ENCODE results near the gene PMEPA1. TPM values are rescaled to one million over a fixed set of nuclear protein-coding genes. Genes with fewer than 3 reads are reported as not detected.

The PMEPA1 gene
- polyA plus RNA-seq, 2 of the 4 experiments (the other 2 are of a cell fraction): 131 to 147 TPM

DNA sequence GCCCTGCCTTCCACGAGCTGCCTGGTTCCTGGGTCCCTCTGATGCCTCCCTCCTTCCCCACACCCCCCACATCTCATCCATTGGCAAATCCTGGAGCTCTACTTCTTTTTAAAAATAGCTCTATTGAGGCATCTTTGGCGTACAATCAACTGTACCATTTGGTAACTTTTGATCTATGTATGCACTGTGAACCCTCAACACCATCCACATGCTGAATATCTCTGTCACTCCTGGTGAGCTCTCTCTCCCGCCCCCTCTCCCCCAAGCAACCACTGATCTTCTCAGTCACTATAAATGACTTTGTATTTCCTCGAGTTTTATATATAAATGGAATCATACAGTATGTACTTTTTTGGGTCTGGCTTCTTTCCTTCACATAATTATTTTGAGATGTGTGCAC is 22.4 kb upstream of the PMEPA1 start:
- TF ChIP-seq NFE2L2 (conservative IDR thresholded peaks at IDR 0.05; ENCODE audit: low read length) (no peak), NR3C1 (IDR thresholded peaks at IDR 0.05) (no peak)
- ChIA-PET CTCF (interaction anchor here (2.2 kb wide), 1 partner anchor 12 kb away, joined by 7 read pairs; no protein-coding TSS in a partner anchor), POLR2A (no interaction called here)
- Histone ChIP-seq H3K4me3 (no peak overlapping the region), H3K4me2 (no peak overlapping the region), H3K9me3 (no peaks in the 10 kb centered on the region), H3K27ac (peak overlapping the region in 1 of 2 experiments; percentile 55; a peak in 2 of 6 replicates), H3K4me1 (peaks cover 10% of the 10 kb centered on the region; the same call in 2 of the 3 replicates)
- ATAC-seq (no peak), DNase-seq (ENCODE audit: low read depth in 1 of 2, low spot score in 1 of 2) (no peak), FAIRE-seq (no peak)
- WGBS (ENCODE audit: missing lambda C conversion rate): 56% methylated on average over 4 of the region's 4 CpGs

DNA sequence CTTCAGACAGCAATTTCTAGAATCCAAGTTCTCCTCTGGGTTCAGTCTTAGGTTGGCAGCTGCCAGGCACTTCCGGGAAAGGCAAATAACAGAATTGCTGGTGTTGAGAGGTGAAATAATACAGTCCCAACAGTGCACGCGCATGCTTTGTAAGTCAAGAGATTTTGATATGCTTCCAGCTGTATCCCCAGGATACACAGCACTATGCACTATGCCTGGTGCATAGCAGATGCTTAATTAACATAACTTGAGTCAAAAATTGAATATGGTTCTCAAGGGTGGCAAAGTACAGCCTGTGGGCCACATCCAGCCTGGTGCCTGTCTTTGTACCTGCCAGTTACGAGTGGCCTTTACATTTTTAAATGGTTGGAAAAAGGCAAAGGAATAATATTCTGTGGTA is 18.9 kb upstream of the PMEPA1 start:
- Histone ChIP-seq H3K27ac (peak overlapping the region in 1 of 2 experiments; percentile 60; a peak in 3 of 6 replicates), H3K4me1 (0 out of 3 replicates have a peak, but pooled peaks cover 3% of the 10 kb centered on the region), H3K4me2 (no peak overlapping the region), H3K4me3 (no peak overlapping the region), H3K9me3 (no peaks in the 10 kb centered on the region)
- ChIA-PET CTCF (interaction anchor here (1.0 to 2.2 kb wide), 2 partner anchors 12 kb away, joined by 3 to 9 read pairs; no protein-coding TSS in a partner anchor), POLR2A (no interaction called here)
- DNase-seq (ENCODE audit: low read depth in 1 of 2, low spot score in 1 of 2) (no peak), FAIRE-seq (no peak), ATAC-seq (no peak)
- TF ChIP-seq NFE2L2 (conservative IDR thresholded peaks at IDR 0.05; ENCODE audit: low read length) (no peak), ZNF302 (CRISPR knock-in tag; IDR thresholded peaks at IDR 0.05) (no peak), CEBPB (IDR thresholded peaks at IDR 0.05) (no peak), HOXB13 (CRISPR knock-in tag; IDR thresholded peaks at IDR 0.05; ENCODE audit: low read depth) (no peak), HOXB5 (CRISPR knock-in tag; IDR thresholded peaks at IDR 0.05) (no peak), KDM5A (IDR thresholded peaks at IDR 0.05) (no peak), POLR2A (IDR thresholded peaks at IDR 0.05; ENCODE audit: low read length) (no peak), RARB (CRISPR knock-in tag; IDR thresholded peaks at IDR 0.05) (no peak), NPAS2 (CRISPR knock-in tag; IDR thresholded peaks at IDR 0.05; ENCODE audit: borderline replicate concordance) (no peak)
- TF ChIP-seq, protein P1, sequence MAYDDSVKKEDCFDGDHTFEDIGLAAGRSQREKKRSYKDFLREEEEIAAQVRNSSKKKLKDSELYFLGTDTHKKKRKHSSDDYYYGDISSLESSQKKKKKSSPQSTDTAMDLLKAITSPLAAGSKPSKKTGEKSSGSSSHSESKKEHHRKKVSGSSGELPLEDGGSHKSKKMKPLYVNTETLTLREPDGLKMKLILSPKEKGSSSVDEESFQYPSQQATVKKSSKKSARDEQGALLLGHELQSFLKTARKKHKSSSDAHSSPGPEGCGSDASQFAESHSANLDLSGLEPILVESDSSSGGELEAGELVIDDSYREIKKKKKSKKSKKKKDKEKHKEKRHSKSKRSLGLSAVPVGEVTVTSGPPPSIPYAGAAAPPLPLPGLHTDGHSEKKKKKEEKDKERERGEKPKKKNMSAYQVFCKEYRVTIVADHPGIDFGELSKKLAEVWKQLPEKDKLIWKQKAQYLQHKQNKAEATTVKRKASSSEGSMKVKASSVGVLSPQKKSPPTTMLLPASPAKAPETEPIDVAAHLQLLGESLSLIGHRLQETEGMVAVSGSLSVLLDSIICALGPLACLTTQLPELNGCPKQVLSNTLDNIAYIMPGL (CRISPR knock-in tag; IDR thresholded peaks at IDR 0.05; ENCODE audit: borderline replicate concordance): no peak
- WGBS (ENCODE audit: missing lambda C conversion rate): 91% methylated on average over 4 of the region's 4 CpGs

DNA sequence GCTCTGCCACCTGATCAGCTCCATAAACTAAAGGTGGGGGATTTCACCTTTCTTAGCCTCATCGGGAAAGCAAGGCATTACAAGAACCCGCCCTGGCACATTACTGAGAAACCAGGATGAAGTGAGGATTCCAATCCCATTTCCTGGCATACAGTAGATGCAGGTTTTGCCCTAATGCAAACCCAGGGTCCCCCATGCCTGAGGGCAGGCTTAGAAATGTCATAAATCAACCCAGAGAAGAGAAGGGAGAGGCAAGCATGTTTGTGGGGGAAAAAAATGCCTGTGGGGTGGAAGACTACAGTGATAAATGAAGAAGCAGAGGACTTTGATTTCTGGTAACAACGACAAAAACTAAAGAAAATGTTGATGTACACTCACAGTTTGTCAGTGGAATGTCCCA is 18.0 kb upstream of the PMEPA1 start:
- H3K4me1 ChIP-seq: 0 out of 3 replicates have a peak, but pooled peaks cover 3% of the 10 kb centered on the region
- no peak for ATAC-seq
- peak overlapping the region in 1 of 2 experiments; percentile 60; a peak in 3 of 6 replicates for H3K27ac ChIP-seq
- FAIRE-seq: no peak
- 63% methylated on average over 3 of the region's 3 CpGs for WGBS (ENCODE audit: missing lambda C conversion rate)
- no peaks in the 10 kb centered on the region for H3K9me3 ChIP-seq
- POLR2A ChIA-PET: interaction anchor here (1.5 kb wide), 1 partner anchor 9 kb away, joined by 4 read pairs; no protein-coding TSS in a partner anchor
- TF ChIP-seq HEYL (CRISPR knock-in tag; IDR thresholded peaks at IDR 0.05): no peak
- DNase-seq (ENCODE audit: low read depth in 1 of 2, low spot score in 1 of 2): no peak
- CTCF ChIA-PET: interaction anchor here (0.7 to 2.2 kb wide), 4 partner anchors 11 to 34 kb away, joined by 3 to 9 read pairs (median 4); no protein-coding TSS in a partner anchor
- H3K4me2 ChIP-seq: no peak overlapping the region
- H3K4me3 ChIP-seq: no peak overlapping the region

DNA sequence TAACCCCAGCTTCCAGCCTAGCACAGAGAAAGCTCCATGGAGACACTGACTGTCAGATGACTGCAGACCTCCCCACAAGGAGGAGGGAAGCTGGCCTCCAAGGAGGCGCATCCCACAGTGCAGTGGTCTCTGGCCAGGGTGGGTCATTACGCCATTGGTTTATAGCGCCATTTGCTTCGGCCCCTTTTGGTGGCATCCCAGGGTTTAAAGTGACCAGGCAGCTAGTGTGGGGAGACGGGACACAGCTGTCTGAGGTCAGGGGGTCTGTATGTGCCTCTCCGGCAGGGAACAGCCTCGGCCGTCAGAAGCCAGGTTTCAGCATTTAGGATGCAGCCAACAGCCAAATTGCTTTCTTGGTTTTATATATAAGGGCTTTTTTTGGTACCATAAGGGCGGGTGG is 15.8 kb upstream of the PMEPA1 start:
- ATAC-seq (no peak), FAIRE-seq (no peak), DNase-seq (ENCODE audit: low read depth in 1 of 2, low spot score in 1 of 2) (no peak)
- TF ChIP-seq BHLHE40 (IDR thresholded peaks at IDR 0.05; ENCODE audit: low read depth, low read length) (no peak), NR3C1 (IDR thresholded peaks at IDR 0.05) (no peak), HEYL (CRISPR knock-in tag; IDR thresholded peaks at IDR 0.05) (no peak), MAFK (IDR thresholded peaks at IDR 0.05; ENCODE audit: partially characterized antibody) (no peak), TFCP2L1 (CRISPR knock-in tag; IDR thresholded peaks at IDR 0.05) (no peak), ZSCAN20 (CRISPR knock-in tag; IDR thresholded peaks at IDR 0.05) (no peak), CHD2 (IDR thresholded peaks at IDR 0.05; ENCODE audit: low read length, partially characterized antibody) (no peak)
- TF ChIP-seq, protein P2, sequence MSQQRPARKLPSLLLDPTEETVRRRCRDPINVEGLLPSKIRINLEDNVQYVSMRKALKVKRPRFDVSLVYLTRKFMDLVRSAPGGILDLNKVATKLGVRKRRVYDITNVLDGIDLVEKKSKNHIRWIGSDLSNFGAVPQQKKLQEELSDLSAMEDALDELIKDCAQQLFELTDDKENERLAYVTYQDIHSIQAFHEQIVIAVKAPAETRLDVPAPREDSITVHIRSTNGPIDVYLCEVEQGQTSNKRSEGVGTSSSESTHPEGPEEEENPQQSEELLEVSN (IDR thresholded peaks at IDR 0.05; ENCODE audit: borderline replicate concordance, low read depth): no peak
- TF ChIP-seq, protein P3, sequence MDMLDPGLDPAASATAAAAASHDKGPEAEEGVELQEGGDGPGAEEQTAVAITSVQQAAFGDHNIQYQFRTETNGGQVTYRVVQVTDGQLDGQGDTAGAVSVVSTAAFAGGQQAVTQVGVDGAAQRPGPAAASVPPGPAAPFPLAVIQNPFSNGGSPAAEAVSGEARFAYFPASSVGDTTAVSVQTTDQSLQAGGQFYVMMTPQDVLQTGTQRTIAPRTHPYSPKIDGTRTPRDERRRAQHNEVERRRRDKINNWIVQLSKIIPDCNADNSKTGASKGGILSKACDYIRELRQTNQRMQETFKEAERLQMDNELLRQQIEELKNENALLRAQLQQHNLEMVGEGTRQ (IDR thresholded peaks at IDR 0.05): no peak
- TF ChIP-seq, protein P4, sequence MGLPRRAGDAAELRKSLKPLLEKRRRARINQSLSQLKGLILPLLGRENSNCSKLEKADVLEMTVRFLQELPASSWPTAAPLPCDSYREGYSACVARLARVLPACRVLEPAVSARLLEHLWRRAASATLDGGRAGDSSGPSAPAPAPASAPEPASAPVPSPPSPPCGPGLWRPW (IDR thresholded peaks at IDR 0.05): no peak
- TF ChIP-seq, protein P1 (CRISPR knock-in tag; IDR thresholded peaks at IDR 0.05; ENCODE audit: borderline replicate concordance): no peak
- WGBS (ENCODE audit: missing lambda C conversion rate): 91% methylated on average over 9 of the region's 9 CpGs
- Histone ChIP-seq H3K4me2 (no peak overlapping the region), H3K27ac (peak overlapping the region in 1 of 2 experiments; percentile 30; a peak in 1 of 6 replicates), H3K4me3 (no peak overlapping the region), H3K4me1 (0 out of 3 replicates have a peak, but pooled peaks cover 3% of the 10 kb centered on the region), H3K9me3 (no peaks in the 10 kb centered on the region)
- CTCF ChIA-PET: no interaction called here
- POLR2A ChIA-PET: no interaction called here

Measured in A549 (cell line).